H9 (cell line): ENCODE results near the gene FRAS1. TPM values are rescaled to one million over a fixed set of nuclear protein-coding genes. Genes with fewer than 3 reads are reported as not detected.

Source experiments
- DNase-seq: peaks from one replicate; pipeline ENCODE4 v3.0.0-alpha.2; 2017
- H2AFZ ChIP-seq: one replicate; pipeline ENCODE4 v1.6.1; 2013; ENCODE audit warnings: mild to moderate bottlenecking, low read length, control low read depth, moderate library complexity
- H2AK5ac ChIP-seq: 2 replicates; pipeline ENCODE4 v1.6.1; 2013; ENCODE audit warnings: low read length, control low read depth, mixed read lengths; ENCODE audit not compliant: insufficient read length
- H2BK120ac ChIP-seq: one replicate; pipeline ENCODE4 v1.6.1; 2013; ENCODE audit warnings: low read depth, mild to moderate bottlenecking, low read length, control low read depth, inconsistent platforms; ENCODE audit not compliant: poor library complexity, severe bottlenecking
- H2BK12ac ChIP-seq: 2 replicates; pipeline ENCODE4 v1.6.1; 2013; ENCODE audit warnings: low read length, control low read depth, mixed read lengths, low read depth; ENCODE audit not compliant: insufficient read length
- H2BK15ac ChIP-seq: 2 replicates; pipeline ENCODE4 v1.6.1; 2013; ENCODE audit warnings: low read depth, low read length, control low read depth
- H2BK20ac ChIP-seq: one replicate; pipeline ENCODE4 v1.6.1; 2013; ENCODE audit warnings: low read depth, mild to moderate bottlenecking, low read length, control low read depth, inconsistent platforms; ENCODE audit not compliant: poor library complexity, severe bottlenecking
- H2BK5ac ChIP-seq: 2 replicates; pipeline ENCODE4 v1.6.1; 2013; ENCODE audit warnings: low read length, control low read depth, mixed read lengths; ENCODE audit not compliant: insufficient read length
- H3K14ac ChIP-seq: 2 replicates; pipeline ENCODE4 v1.6.1; 2013; ENCODE audit warnings: low read length, control low read depth; ENCODE audit not compliant: insufficient read depth
- H3K18ac ChIP-seq: 2 replicates; pipeline ENCODE4 v1.6.1; 2013; ENCODE audit warnings: low read depth, mild to moderate bottlenecking, mixed read lengths, low read length, control low read depth; ENCODE audit not compliant: insufficient read length
- H3K23ac ChIP-seq: 2 replicates; pipeline ENCODE4 v1.6.1; 2013; ENCODE audit warnings: low read length, control low read depth, mixed read lengths, low read depth; ENCODE audit not compliant: insufficient read length
- H3K23me2 ChIP-seq: 2 replicates; pipeline ENCODE4 v1.6.1; 2013; ENCODE audit warnings: low read depth, mild to moderate bottlenecking, mixed read lengths, low read length, control low read depth; ENCODE audit not compliant: insufficient read length, poor library complexity, severe bottlenecking
- H3K27ac ChIP-seq: 2 replicates; pipeline ENCODE4 v1.5.1; 2013; ENCODE audit warnings: low read length, control low read depth, mixed read lengths, low read depth; ENCODE audit not compliant: insufficient read length
- H3K27me3 ChIP-seq: 2 replicates; pipeline ENCODE4 v1.6.1; 2013; ENCODE audit warnings: low read length, control low read depth, inconsistent platforms; ENCODE audit not compliant: insufficient read depth
- H3K4ac ChIP-seq: 2 replicates; pipeline ENCODE4 v1.6.1; 2013; ENCODE audit warnings: low read depth, mild to moderate bottlenecking, control low read depth, inconsistent platforms, low read length, moderate library complexity
- H3K4me1 ChIP-seq: 2 replicates; pipeline ENCODE4 v1.6.1; 2013; ENCODE audit warnings: low read length, control low read depth, inconsistent platforms; ENCODE audit not compliant: insufficient read depth
- H3K4me2 ChIP-seq: 2 replicates; pipeline ENCODE4 v1.6.1; 2013; ENCODE audit warnings: low read length, control low read depth, mixed read lengths; ENCODE audit not compliant: insufficient read length, insufficient read depth
- H3K56ac ChIP-seq: 2 replicates; pipeline ENCODE4 v1.6.1; 2013; ENCODE audit warnings: low read depth, mild to moderate bottlenecking, mixed read lengths, low read length, control low read depth; ENCODE audit not compliant: insufficient read length
- H3K79me1 ChIP-seq: 2 replicates; pipeline ENCODE4 v1.6.1; 2013; ENCODE audit warnings: low read depth, mild to moderate bottlenecking, moderate library complexity, low read length, control low read depth, inconsistent platforms; ENCODE audit not compliant: insufficient read depth, poor library complexity, severe bottlenecking
- H3K79me2 ChIP-seq: 2 replicates; pipeline ENCODE4 v1.6.1; 2013; ENCODE audit warnings: low read length, control low read depth, inconsistent platforms; ENCODE audit not compliant: insufficient read depth
- H3K9ac ChIP-seq: 2 replicates; pipeline ENCODE4 v1.6.1; 2013; ENCODE audit warnings: low read length, control low read depth, mixed read lengths; ENCODE audit not compliant: insufficient read length; ENCODE audit errors: extremely low read depth
- H3K9me3 ChIP-seq: one replicate; pipeline ENCODE4 v1.6.1; 2013; ENCODE audit warnings: low read depth, low read length, inconsistent platforms; ENCODE audit not compliant: control insufficient read depth
- H3T11ph ChIP-seq: one replicate; pipeline ENCODE4 v1.6.1; 2013; ENCODE audit warnings: mild to moderate bottlenecking, low read length, control low read depth, inconsistent platforms
- H4K20me1 ChIP-seq: one replicate; pipeline ENCODE4 v1.6.1; 2013; ENCODE audit not compliant: control insufficient read depth, insufficient read length, insufficient read depth
- H4K5ac ChIP-seq: 2 replicates; pipeline ENCODE4 v1.6.1; 2013; ENCODE audit warnings: low read depth, mild to moderate bottlenecking, mixed read lengths, low read length, control low read depth; ENCODE audit not compliant: insufficient read length
- H4K8ac ChIP-seq: replicated peaks from 2 replicates; pipeline ENCODE4 v1.6.1; 2013; ENCODE audit warnings: low read length, control low read depth, mixed read lengths, low read depth; ENCODE audit not compliant: insufficient read length
- H4K91ac ChIP-seq: 2 replicates; pipeline ENCODE4 v1.6.1; 2013; ENCODE audit warnings: low read depth, mild to moderate bottlenecking, moderate library complexity, mixed read lengths, low read length, control low read depth; ENCODE audit not compliant: insufficient read length
- H3K27ac Mint-ChIP-seq, 3 experiments: 2 replicates in 2 of 3; 3 replicates in 1 of 3; pipeline ENCODE4 v1.8.0; 2020 to 2021; ENCODE audit warnings: mixed read lengths in 3 of 3, mild to moderate bottlenecking in 1 of 3, moderate library complexity in 1 of 3
- H3K27me3 Mint-ChIP-seq: 2 replicates; pipeline ENCODE4 v1.8.0; 2021; ENCODE audit warnings: low read depth, mild to moderate bottlenecking, moderate library complexity, mixed read lengths
- H3K36me3 Mint-ChIP-seq, 3 experiments: 2 replicates in 2 of 3; 3 replicates in 1 of 3; pipeline ENCODE4 v1.8.0; 2020 to 2021; ENCODE audit warnings: low read depth in 3 of 3, mixed read lengths in 3 of 3; ENCODE audit not compliant: insufficient read depth in 1 of 3
- H3K4me1 Mint-ChIP-seq, 2 experiments: 2 replicates each; pipeline ENCODE4 v1.8.0; 2020; ENCODE audit warnings: mixed read lengths in 2 of 2
- H3K4me3 Mint-ChIP-seq, 2 experiments: 2 replicates in 1 of 2; 3 replicates in 1 of 2; pipeline ENCODE4 v1.8.0; 2020 to 2021; ENCODE audit warnings: mild to moderate bottlenecking in 2 of 2, mixed read lengths in 2 of 2, moderate library complexity in 1 of 2
- H3K9me3 Mint-ChIP-seq, 2 experiments: 2 replicates in 1 of 2; 3 replicates in 1 of 2; pipeline ENCODE4 v1.8.0; 2020; ENCODE audit warnings: mild to moderate bottlenecking in 2 of 2, mixed read lengths in 2 of 2, moderate library complexity in 1 of 2
- CTCF ChIP-seq: fragments of 200-600 bp; sonication (generic); conservative IDR thresholded peaks from 3 replicates; pipeline ENCODE4 v1.8.0; 2021; ENCODE audit warnings: antibody characterized with exemption, mild to moderate bottlenecking
- WGBS: extraction: QIAGEN DNeasy Blood & Tissue Kit; methylation state at CpG from one replicate; pipeline ENCODE4 v1.1.7; 2013; ENCODE audit warnings: missing lambda C conversion rate, low lambda C conversion rate, mixed read lengths; ENCODE audit not compliant: insufficient read length; ENCODE audit errors: extremely low coverage; 5-methylcytosine and 5-hydroxymethylcytosine counted together
- total RNA-seq: library from RNA; stranded (reverse); gene quantifications from 2 replicates; pipeline ENCODE4 v1.2.1, GENCODE V29; 2021

The FRAS1 gene
- total RNA-seq, 1 experiment from 2014 or later: 58.5 TPM

DNA sequence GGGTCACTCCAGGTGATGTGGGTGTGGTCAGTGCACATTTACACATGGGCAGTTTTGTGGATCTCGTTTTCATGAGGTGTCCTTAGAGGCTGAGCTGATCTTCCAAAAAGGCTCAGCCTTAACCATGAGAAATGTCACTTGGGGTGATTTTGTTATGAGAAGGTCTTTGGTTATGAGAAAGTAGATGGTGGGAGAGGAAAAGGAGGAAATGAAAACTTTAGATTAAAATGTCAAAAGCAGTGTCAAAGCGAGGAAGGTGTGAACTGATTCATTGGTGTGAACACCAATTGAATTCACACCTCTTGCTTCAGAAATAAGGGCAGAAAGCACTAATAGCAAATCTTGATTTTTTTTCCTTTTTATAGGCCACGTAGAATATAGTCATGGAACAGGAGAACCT, 394.3 kb downstream of the FRAS1 start:
- H3K23me2 ChIP-seq: no peaks in the 10 kb centered on the region
- H2BK12ac ChIP-seq: no peak overlapping the region
- Mint-ChIP-seq H3K36me3 (peaks cover 37 to 73% (median 54%) of the 10 kb centered on the region in 3 experiments), H3K9me3 (no peaks in the 10 kb centered on the region), H3K27ac (no peak overlapping the region), H3K4me1 (peaks cover 9 to 16% of the 10 kb centered on the region in 2 experiments), H3K4me3 (no peak overlapping the region), H3K27me3 (no peaks in the 10 kb centered on the region)
- H3K4me1 ChIP-seq: no peaks in the 10 kb centered on the region
- H3K56ac ChIP-seq: no peak overlapping the region
- WGBS: no CpG with 5 or more reads among the region's 3 CpGs
- no peak overlapping the region for H3K27ac ChIP-seq
- no peak overlapping the region for H3K23ac ChIP-seq
- no peak overlapping the region for H4K91ac ChIP-seq
- H3K4me2 ChIP-seq: no peak overlapping the region
- no peak overlapping the region for H2BK5ac ChIP-seq
- no peak overlapping the region for H2AFZ ChIP-seq
- no peaks in the 10 kb centered on the region for H3K9me3 ChIP-seq
- no peak for DNase-seq
- no peak overlapping the region for H3K18ac ChIP-seq
- no peak overlapping the region for H2BK15ac ChIP-seq
- no peaks in the 10 kb centered on the region for H3K79me1 ChIP-seq
- no peak overlapping the region for H2BK120ac ChIP-seq
- no peaks in the 10 kb centered on the region for H3K27me3 ChIP-seq
- H3T11ph ChIP-seq: no peak overlapping the region
- H2AK5ac ChIP-seq: no peak overlapping the region
- no peak overlapping the region for H2BK20ac ChIP-seq
- H4K5ac ChIP-seq: no peak overlapping the region
- H4K8ac ChIP-seq: no peak overlapping the region
- no peak overlapping the region for H3K4ac ChIP-seq
- no peak overlapping the region for H3K9ac ChIP-seq
- no peaks in the 10 kb centered on the region for H4K20me1 ChIP-seq
- TF ChIP-seq CTCF: no peak
- no peak overlapping the region for H3K14ac ChIP-seq
- no peaks in the 10 kb centered on the region for H3K79me2 ChIP-seq
